ENCODE data around the gene ZNF689. TPM values are rescaled to one million over a fixed set of nuclear protein-coding genes. Genes with fewer than 3 reads are reported as not detected.
A peak's percentile ranks its signal among the peaks of the same experiment; 100 is the strongest.

ZNF689 gene
- total and polyA plus RNA-seq, 2 of the 13 experiments (the other 11 are each of a cell fraction or from before 2014, with no cell fraction given): 9.7 to 19.5 TPM

DNA sequence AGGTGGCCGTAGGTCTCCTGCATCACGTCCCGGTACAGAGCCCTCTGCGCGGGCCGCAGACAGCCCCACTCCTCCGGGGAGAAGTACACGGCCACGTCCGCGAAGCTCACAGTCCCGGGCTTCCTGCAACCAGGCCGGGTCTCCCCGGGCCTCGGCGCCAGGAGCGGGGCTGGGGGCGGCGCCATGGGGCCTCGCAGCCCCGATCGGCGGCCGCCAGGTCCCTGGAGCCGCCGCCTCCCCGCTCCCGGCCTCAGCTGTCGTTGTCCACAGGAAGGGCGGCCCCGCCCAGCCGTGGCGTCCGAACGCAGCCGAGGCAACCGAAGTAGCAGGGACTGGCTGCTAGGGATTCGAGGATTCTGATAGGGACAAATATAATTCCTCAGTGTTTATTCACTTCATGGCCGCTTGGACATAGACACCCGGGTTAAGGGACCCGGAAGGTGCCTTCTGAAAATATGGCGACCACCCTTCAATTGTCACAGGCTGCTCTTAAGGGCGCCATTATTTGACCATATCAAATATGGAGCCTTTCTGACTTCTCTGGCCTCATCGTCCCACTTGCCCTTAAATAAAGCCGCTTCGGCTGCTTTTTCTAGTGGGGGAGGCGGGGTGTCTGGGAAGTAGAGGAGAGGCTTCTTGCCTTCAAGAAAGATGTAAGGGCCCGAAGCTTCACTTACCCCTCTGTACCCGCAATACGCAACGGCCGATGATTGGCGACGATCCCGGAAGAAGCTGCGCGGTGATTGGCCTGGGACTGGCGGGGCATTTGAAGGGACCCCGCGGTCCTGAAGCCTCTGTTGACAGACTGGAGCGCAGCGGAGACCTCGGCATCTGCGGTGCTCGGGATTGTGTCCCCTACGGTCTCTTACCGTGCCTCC is 38.5 kb downstream of the ZNF689 start, which contains the start of gene ZNF688 (continued):
- TF ChIP-seq ZBTB4 (CRISPR knock-in tag; IDR thresholded peaks at IDR 0.05; ENCODE audit: borderline replicate concordance) (no peak), SETDB1 (CRISPR knock-in tag; IDR thresholded peaks at IDR 0.05; ENCODE audit: borderline replicate concordance) (no peak), ZNF335 (CRISPR knock-in tag; IDR thresholded peaks at IDR 0.05) (peak; percentile 79), ZUFSP (CRISPR knock-in tag; IDR thresholded peaks at IDR 0.05; ENCODE audit: borderline replicate concordance) (no peak), CREB1 (IDR thresholded peaks at IDR 0.05) (peak; percentile 73), CREB1 (CRISPR knock-in tag; IDR thresholded peaks at IDR 0.05) (peak; percentile 96), ZNF776 (CRISPR knock-in tag; IDR thresholded peaks at IDR 0.05) (no peak), ZNF446 (CRISPR knock-in tag; IDR thresholded peaks at IDR 0.05) (peak; percentile 94), TEAD2 (CRISPR knock-in tag; IDR thresholded peaks at IDR 0.05) (no peak), ELF1 (CRISPR knock-in tag; IDR thresholded peaks at IDR 0.05) (peak; percentile 86), ZBTB21 (CRISPR knock-in tag; IDR thresholded peaks at IDR 0.05) (no peak; the same call in 1 of the 2 replicates), MAF1 (CRISPR knock-in tag; IDR thresholded peaks at IDR 0.05; ENCODE audit: borderline replicate concordance) (no peak)
- TF ChIP-seq, protein P1, sequence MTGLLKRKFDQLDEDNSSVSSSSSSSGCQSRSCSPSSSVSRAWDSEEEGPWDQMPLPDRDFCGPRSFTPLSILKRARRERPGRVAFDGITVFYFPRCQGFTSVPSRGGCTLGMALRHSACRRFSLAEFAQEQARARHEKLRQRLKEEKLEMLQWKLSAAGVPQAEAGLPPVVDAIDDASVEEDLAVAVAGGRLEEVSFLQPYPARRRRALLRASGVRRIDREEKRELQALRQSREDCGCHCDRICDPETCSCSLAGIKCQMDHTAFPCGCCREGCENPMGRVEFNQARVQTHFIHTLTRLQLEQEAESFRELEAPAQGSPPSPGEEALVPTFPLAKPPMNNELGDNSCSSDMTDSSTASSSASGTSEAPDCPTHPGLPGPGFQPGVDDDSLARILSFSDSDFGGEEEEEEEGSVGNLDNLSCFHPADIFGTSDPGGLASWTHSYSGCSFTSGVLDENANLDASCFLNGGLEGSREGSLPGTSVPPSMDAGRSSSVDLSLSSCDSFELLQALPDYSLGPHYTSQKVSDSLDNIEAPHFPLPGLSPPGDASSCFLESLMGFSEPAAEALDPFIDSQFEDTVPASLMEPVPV (CRISPR knock-in tag; IDR thresholded peaks at IDR 0.05): peak; percentile 85; the same call in 1 of the 2 replicates
- TF ChIP-seq, protein P2, sequence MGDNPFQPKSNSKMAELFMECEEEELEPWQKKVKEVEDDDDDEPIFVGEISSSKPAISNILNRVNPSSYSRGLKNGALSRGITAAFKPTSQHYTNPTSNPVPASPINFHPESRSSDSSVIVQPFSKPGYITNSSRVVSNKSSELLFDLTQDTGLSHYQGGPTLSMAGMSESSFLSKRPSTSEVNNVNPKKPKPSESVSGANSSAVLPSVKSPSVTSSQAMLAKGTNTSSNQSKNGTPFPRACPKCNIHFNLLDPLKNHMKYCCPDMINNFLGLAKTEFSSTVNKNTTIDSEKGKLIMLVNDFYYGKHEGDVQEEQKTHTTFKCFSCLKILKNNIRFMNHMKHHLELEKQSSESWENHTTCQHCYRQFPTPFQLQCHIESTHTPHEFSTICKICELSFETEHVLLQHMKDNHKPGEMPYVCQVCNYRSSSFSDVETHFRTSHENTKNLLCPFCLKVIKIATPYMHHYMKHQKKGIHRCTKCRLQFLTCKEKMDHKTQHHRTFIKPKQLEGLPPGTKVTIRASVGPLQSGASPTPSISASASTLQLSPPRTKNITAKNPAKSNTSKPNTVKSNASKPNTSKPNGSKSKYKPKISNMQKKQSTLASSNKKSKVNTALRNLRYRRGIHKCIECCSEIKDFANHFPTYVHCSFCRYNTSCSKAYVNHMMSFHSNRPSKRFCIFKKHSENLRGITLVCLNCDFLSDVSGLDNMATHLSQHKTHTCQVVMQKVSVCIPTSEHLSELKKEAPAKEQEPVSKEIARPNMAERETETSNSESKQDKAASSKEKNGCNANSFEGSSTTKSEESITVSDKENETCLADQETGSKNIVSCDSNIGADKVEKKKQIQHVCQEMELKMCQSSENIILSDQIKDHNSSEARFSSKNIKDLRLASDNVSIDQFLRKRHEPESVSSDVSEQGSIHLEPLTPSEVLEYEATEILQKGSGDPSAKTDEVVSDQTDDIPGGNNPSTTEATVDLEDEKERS (CRISPR knock-in tag; IDR thresholded peaks at IDR 0.05): no peak
- TF ChIP-seq, protein P3, sequence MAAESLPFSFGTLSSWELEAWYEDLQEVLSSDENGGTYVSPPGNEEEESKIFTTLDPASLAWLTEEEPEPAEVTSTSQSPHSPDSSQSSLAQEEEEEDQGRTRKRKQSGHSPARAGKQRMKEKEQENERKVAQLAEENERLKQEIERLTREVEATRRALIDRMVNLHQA (CRISPR knock-in tag; IDR thresholded peaks at IDR 0.05): no peak

Data from HepG2 (cell line).